Measurements from ENCODE around the gene FBXO10.
"Not testable (repeated sequence)": the region's sequence is repeated elsewhere in the genome, so short reads cannot be mapped to it uniquely, and the experiment has no call there.

Gene FBXO10

GRCh38 chr9:37550781-37551180 lies 25.4 kb downstream of the FBXO10 start:
- no peak for DNase-seq

- no peak for DNase-seq
These were observed 26.7 kb downstream of the FBXO10 start for GRCh38 chr9:37549527-37549926.

GRCh38 chr9:37547328-37547878 lies 28.8 kb downstream of the FBXO10 start:
- no peak for DNase-seq

- DNase-seq = no peak
These were observed 32.7 kb downstream of the FBXO10 start for GRCh38 chr9:37543468-37543867.

GRCh38 chr9:37542895-37543294 lies 33.3 kb downstream of the FBXO10 start:
- DNase-seq = no peak

- no peak for DNase-seq
These were observed 33.7 kb downstream of the FBXO10 start for GRCh38 chr9:37542488-37542887.

GRCh38 chr9:37541465-37541864 lies 34.7 kb downstream of the FBXO10 start:
- DNase-seq = no peak

GRCh38 chr9:37540634-37541033 lies 35.5 kb downstream of the FBXO10 start:
- DNase-seq = no peak

GRCh38 chr9:37539634-37540033 lies 36.5 kb downstream of the FBXO10 start:
- no peak for DNase-seq

GRCh38 chr9:37538099-37538498 lies 38.1 kb downstream of the FBXO10 start:
- no peak for DNase-seq

- DNase-seq = no peak
These were observed 41.3 kb downstream of the FBXO10 start for GRCh38 chr9:37534901-37535300.

- no peak for DNase-seq
These were observed 41.8 kb downstream of the FBXO10 start for GRCh38 chr9:37534412-37534811.

GRCh38 chr9:37531699-37532098 lies 44.5 kb downstream of the FBXO10 start:
- DNase-seq = no peak

GRCh38 chr9:37528652-37529471 lies 47.3 kb downstream of the FBXO10 start:
- DNase-seq = peak; percentile 67

- DNase-seq = no peak
These were observed 52.3 kb downstream of the FBXO10 start for GRCh38 chr9:37523916-37524315.

GRCh38 chr9:37522971-37523370 lies 53.2 kb downstream of the FBXO10 start:
- DNase-seq = no peak

- no peak for DNase-seq
These were observed 55.1 kb downstream of the FBXO10 start for GRCh38 chr9:37521111-37521510.

GRCh38 chr9:37520641-37521040 lies 55.5 kb downstream of the FBXO10 start:
- DNase-seq = no peak

- DNase-seq = no peak
These were observed 58.3 kb downstream of the FBXO10 start for GRCh38 chr9:37517923-37518322.

GRCh38 chr9:37515620-37516258 lies 60.4 kb downstream of the FBXO10 start:
- DNase-seq = no peak

GRCh38 chr9:37514999-37515398 lies 61.2 kb downstream of the FBXO10 start:
- DNase-seq = no peak

GRCh38 chr9:37514415-37514814 lies 61.8 kb downstream of the FBXO10 start:
- not testable (repeated sequence) for DNase-seq

- DNase-seq = no peak
These were observed 63.7 kb downstream of the FBXO10 start for GRCh38 chr9:37512437-37512836.

Data from stimulated activated CD4-positive, alpha-beta T cell treated with anti-CD3 and anti-CD28 coated beads, Interleukin-4, amount 100 ng/mL, for 1 hour (primary cell).